Measurements from ENCODE around the gene BMPER.

The BMPER gene

GRCh38 chr7:34070511-34071323 lies 165.4 kb downstream of the BMPER start:
- no peak for DNase-seq (ENCODE audit: extremely low read depth, insufficient read length)
- no peaks in the 10 kb centered on the region for H3K27me3 ChIP-seq (replicated peaks; ENCODE audit: control insufficient read depth, insufficient read depth, low read length)
- no peak overlapping the region for H3K4me3 ChIP-seq (replicated peaks; ENCODE audit: low read depth, low read length)
- H3K36me3 ChIP-seq (ENCODE audit: control insufficient read depth, insufficient read depth, low read length), result no peaks in the 10 kb centered on the region
- no peak for TF ChIP-seq CTCF (IDR thresholded peaks at IDR 0.05; ENCODE audit: insufficient read depth, low read length, poor library complexity, severe bottlenecking)

- no peak for TF ChIP-seq CTCF (IDR thresholded peaks at IDR 0.05; ENCODE audit: insufficient read depth, low read length, poor library complexity, severe bottlenecking)
- H3K4me3 ChIP-seq (replicated peaks; ENCODE audit: low read depth, low read length), result no peak overlapping the region
- H3K27me3 ChIP-seq (replicated peaks; ENCODE audit: control insufficient read depth, insufficient read depth, low read length), result no peaks in the 10 kb centered on the region
- no peak for DNase-seq (ENCODE audit: extremely low read depth, insufficient read length)
- H3K36me3 ChIP-seq (ENCODE audit: control insufficient read depth, insufficient read depth, low read length), result no peaks in the 10 kb centered on the region
Measured at GRCh38 chr7:34073676-34074075, 168.3 kb downstream of the BMPER start.

- H3K27me3 ChIP-seq (replicated peaks; ENCODE audit: control insufficient read depth, insufficient read depth, low read length), result no peaks in the 10 kb centered on the region
- no peaks in the 10 kb centered on the region for H3K36me3 ChIP-seq (ENCODE audit: control insufficient read depth, insufficient read depth, low read length)
- no peak for TF ChIP-seq CTCF (IDR thresholded peaks at IDR 0.05; ENCODE audit: insufficient read depth, low read length, poor library complexity, severe bottlenecking)
- no peak overlapping the region for H3K4me3 ChIP-seq (replicated peaks; ENCODE audit: low read depth, low read length)
- no peak for DNase-seq (ENCODE audit: extremely low read depth, insufficient read length)
Measured at GRCh38 chr7:34074421-34074820, 169.1 kb downstream of the BMPER start.

- no peak for DNase-seq (ENCODE audit: extremely low read depth, insufficient read length)
- H3K4me3 ChIP-seq (replicated peaks; ENCODE audit: low read depth, low read length), result no peak overlapping the region
- no peak for TF ChIP-seq CTCF (IDR thresholded peaks at IDR 0.05; ENCODE audit: insufficient read depth, low read length, poor library complexity, severe bottlenecking)
- H3K27me3 ChIP-seq (replicated peaks; ENCODE audit: control insufficient read depth, insufficient read depth, low read length), result no peaks in the 10 kb centered on the region
- no peaks in the 10 kb centered on the region for H3K36me3 ChIP-seq (ENCODE audit: control insufficient read depth, insufficient read depth, low read length)
Measured at GRCh38 chr7:34075523-34076370, 170.4 kb downstream of the BMPER start.

- H3K4me3 ChIP-seq (replicated peaks; ENCODE audit: low read depth, low read length), result no peak overlapping the region
- DNase-seq (ENCODE audit: extremely low read depth, insufficient read length), result no peak
- H3K27me3 ChIP-seq (replicated peaks; ENCODE audit: control insufficient read depth, insufficient read depth, low read length), result no peaks in the 10 kb centered on the region
- no peak for TF ChIP-seq CTCF (IDR thresholded peaks at IDR 0.05; ENCODE audit: insufficient read depth, low read length, poor library complexity, severe bottlenecking)
- H3K36me3 ChIP-seq (ENCODE audit: control insufficient read depth, insufficient read depth, low read length), result no peaks in the 10 kb centered on the region
Measured at GRCh38 chr7:34077168-34077567, 171.8 kb downstream of the BMPER start.
